GM12892 (cell line): ENCODE results near the gene AK9.
"Not testable (repeated sequence)": the region's sequence is repeated elsewhere in the genome, so short reads cannot be mapped to it uniquely, and the experiment has no call there.

Source experiments
- DNase-seq: peaks from one replicate; pipeline ENCODE4 v3.0.0; 2011; ENCODE audit not compliant: insufficient read length
- FAIRE-seq: peaks from 2 replicates; lab custom pipeline; 2011; peaks lifted over from hg19 to GRCh38; lab: Jason Lieb, UNC
- POLR2A ChIP-seq: IDR thresholded peaks from 2 replicates; pipeline ENCODE4 v1.6.1; 2011; ENCODE audit warnings: low read depth, low read length, control low read depth
- POLR2AphosphoS5 ChIP-seq: IDR thresholded peaks from 2 replicates; pipeline ENCODE4 v1.6.1; 2011; ENCODE audit warnings: low read depth, low read length, control low read depth
- TAF1 ChIP-seq: IDR thresholded peaks from 2 replicates; pipeline ENCODE4 v1.6.1; 2011; ENCODE audit warnings: low read depth, mild to moderate bottlenecking, control low read depth, low read length, borderline replicate concordance

AK9 gene

GRCh38 chr6:109693111-109693510, 2.1 kb upstream of the AK9 start:
- DNase-seq (no peak), FAIRE-seq (peak; percentile 74)
- TF ChIP-seq POLR2A (no peak), POLR2AphosphoS5 (no peak), TAF1 (no peak)

DNA sequence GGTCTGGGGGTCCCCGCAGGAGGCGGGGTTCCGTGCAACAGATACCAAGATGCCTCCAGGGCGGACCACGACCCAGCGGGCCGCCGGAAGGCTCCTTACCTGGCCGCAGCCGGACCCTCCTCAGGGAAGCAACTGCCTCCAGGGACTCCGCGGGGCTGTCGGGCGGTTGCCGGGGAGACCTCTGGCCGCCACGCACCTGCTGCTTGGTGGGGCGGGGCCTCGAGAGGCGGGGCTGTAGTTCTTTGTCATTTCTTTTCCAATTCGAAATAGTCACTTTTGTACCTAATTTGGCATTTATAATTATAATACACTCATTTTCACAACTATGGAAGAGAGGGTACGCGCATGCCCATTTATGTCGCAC, 647 bp downstream of the AK9 start:
- DNase-seq, result peak; percentile 42
- peak; percentile 65 for FAIRE-seq
- TF ChIP-seq POLR2AphosphoS5 (no peak), TAF1 (no peak), POLR2A (no peak)

GRCh38 chr6:109687271-109687761, 3.7 kb downstream of the AK9 start:
- TF ChIP-seq POLR2A (no peak), POLR2AphosphoS5 (no peak), TAF1 (no peak)
- DNase-seq (no peak), FAIRE-seq (no peak)

DNA sequence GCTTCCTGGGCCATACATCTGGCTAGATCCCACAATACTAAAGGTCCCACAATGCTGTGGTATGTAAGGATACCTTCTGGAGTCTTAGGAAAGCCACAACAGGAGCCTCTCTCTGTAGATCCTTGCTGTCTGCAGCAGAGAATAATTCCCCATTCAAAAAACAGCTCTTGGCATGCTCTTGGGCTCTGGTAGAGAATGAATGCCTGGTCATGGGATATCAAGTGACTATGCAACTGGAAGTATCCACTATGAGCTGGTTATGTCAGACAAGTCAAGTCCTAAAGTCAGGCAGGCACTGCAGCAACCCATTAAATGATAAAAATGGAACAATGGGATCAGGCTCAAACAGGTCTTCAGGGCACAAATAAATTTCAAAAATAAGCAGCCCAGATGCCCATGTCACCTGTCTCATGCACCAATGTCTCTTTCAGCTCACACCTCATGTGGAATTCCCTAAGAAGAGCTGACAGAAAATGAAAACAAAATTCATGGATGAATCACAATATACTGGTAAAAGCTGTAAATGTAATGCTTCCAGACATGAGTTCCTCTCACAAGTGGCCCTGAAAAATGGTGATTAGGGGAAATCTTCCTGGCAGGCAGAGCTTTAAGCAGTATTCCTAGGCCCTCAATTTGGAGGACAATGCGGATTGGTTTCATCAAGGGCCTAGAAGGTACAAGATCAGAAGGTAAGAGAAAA, 4.3 kb downstream of the AK9 start:
- DNase-seq (no peak), FAIRE-seq (no peak)
- TF ChIP-seq POLR2AphosphoS5 (no peak), POLR2A (no peak), TAF1 (no peak)

- not testable (repeated sequence) for DNase-seq
- FAIRE-seq, result peak; percentile 75
Measured at GRCh38 chr6:109678661-109679505, 12.1 kb downstream of the AK9 start.

GRCh38 chr6:109678240-109678639, 12.8 kb downstream of the AK9 start:
- TF ChIP-seq POLR2AphosphoS5 (no peak), TAF1 (no peak), POLR2A (no peak)
- no peak for FAIRE-seq
- DNase-seq, result no peak

DNA sequence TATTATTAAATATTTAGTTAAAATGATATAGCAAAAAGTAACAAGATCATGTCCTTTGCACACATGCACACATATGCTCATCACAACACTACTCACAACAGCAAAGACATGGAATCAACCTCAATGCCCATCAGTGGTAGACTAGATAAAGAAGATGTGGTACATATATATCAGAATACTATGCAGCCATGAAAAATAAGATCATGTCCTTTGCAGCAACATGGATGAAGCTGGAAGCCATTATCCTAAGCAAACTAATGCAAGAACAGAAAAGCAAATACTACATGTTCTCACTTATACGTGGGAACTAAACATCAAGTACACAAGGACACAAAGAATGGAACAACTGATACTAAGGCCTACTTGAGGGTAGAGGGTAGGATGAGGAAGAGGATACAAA, 14.3 kb downstream of the AK9 start:
- TF ChIP-seq POLR2A, result no peak
- TF ChIP-seq POLR2AphosphoS5, result no peak
- TF ChIP-seq TAF1, result no peak
- FAIRE-seq, result no peak

GRCh38 chr6:109672839-109673238, 18.2 kb downstream of the AK9 start:
- no peak for FAIRE-seq
- DNase-seq, result no peak
- TF ChIP-seq TAF1, result no peak
- TF ChIP-seq POLR2AphosphoS5, result no peak
- TF ChIP-seq POLR2A, result no peak

More for the DNA sequence above, 14.3 kb downstream of the AK9 start:
- no peak for DNase-seq

GRCh38 chr6:109672175-109672574, 18.8 kb downstream of the AK9 start:
- FAIRE-seq, result no peak

DNA sequence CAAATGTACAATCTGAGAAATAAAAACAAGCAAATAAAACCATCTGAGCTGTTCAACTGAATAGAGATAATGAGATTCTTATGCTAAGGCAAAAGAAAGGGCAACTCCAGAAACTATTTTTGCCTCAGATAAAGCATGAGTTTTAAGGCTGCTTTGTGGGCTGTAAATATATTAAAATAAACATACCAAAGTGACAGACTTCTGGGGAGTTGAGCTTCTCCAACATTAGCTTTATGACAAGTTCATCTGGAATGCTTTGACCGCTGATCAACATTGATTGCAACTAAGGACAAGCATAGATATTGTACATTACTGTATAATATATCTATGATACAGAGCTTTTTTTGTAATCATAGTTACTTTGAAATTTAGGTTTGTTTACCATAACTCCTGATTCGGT, 19.3 kb downstream of the AK9 start:
- FAIRE-seq, result no peak
- DNase-seq, result no peak
- no peak for TF ChIP-seq POLR2AphosphoS5
- no peak for TF ChIP-seq TAF1
- no peak for TF ChIP-seq POLR2A

More at GRCh38 chr6:109672175-109672574, 18.8 kb downstream of the AK9 start:
- DNase-seq, result no peak
- TF ChIP-seq POLR2A, result no peak
- TF ChIP-seq POLR2AphosphoS5, result no peak
- TF ChIP-seq TAF1, result no peak

DNA sequence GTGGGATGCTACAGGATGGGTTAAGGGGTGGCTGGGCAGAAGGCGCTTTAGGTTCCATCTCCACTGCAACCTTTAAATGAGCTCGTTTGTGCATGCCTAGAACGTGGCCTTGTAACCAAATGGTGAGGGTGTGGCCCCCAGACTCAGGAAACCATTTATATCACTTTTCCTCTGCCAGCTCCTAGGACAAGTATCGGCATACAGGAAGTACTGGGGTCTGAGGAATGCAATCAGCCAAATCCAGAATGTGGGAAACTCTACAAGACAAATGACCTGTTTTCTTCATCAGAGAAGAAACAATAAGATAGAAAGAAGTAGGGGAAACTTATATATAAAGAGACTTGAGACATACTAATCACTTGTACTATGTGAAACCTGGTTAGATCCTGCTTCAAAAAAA, 21.2 kb downstream of the AK9 start:
- DNase-seq, result no peak
- TF ChIP-seq POLR2AphosphoS5 (no peak), TAF1 (no peak), POLR2A (no peak)
- no peak for FAIRE-seq
